SK-N-SH treated with all-trans-retinoic acid at 6 μM for 48 hours (cell line): ENCODE data around the gene TTLL13.

Source experiments
- ATAC-seq: fragments of 200-7000 bp; cut with Tn5 transposase; 3 replicates; pipeline ENCODE4 v1.9.1; 2020; ENCODE audit warnings: mild to moderate bottlenecking, moderate library complexity
- ARNTL ChIP-seq: fragments of 450-650 bp; formaldehyde crosslinking; IDR thresholded peaks from 2 replicates; pipeline ENCODE4 v1.5.0; 2020; ENCODE audit warnings: low read depth, mild to moderate bottlenecking, moderate library complexity, borderline replicate concordance
- CREB5 ChIP-seq: fragments of 250-450 bp; sonication (Bioruptor Pico); IDR thresholded peaks from 2 replicates; pipeline ENCODE4 v1.5.1; 2020; ENCODE audit warnings: low read depth, mild to moderate bottlenecking, moderate library complexity
- CSDC2 ChIP-seq: fragments of 250-450 bp; sonication (Bioruptor Pico); IDR thresholded peaks from 2 replicates; pipeline ENCODE4 v1.5.0; 2020; ENCODE audit warnings: mild to moderate bottlenecking, moderate library complexity
- CSRNP3 ChIP-seq: fragments of 250-450 bp; sonication (Bioruptor Pico); IDR thresholded peaks from 2 replicates; pipeline ENCODE4 v1.5.1; 2021; ENCODE audit warnings: mild to moderate bottlenecking, moderate library complexity
- ESRRG ChIP-seq: fragments of 250-450 bp; sonication (Bioruptor Pico); IDR thresholded peaks from 2 replicates; pipeline ENCODE4 v1.6.1; 2021; ENCODE audit warnings: mild to moderate bottlenecking
- GLIS3 ChIP-seq: fragments of 250-450 bp; sonication (Bioruptor Pico); IDR thresholded peaks from 2 replicates; pipeline ENCODE4 v1.5.0; 2020; ENCODE audit warnings: mild to moderate bottlenecking, moderate library complexity
- ISL1 ChIP-seq: fragments of 250-450 bp; sonication (Bioruptor Pico); IDR thresholded peaks from 2 replicates; pipeline ENCODE4 v2.1.2; 2022; ENCODE audit warnings: mild to moderate bottlenecking, moderate library complexity
- PATZ1 ChIP-seq: fragments of 250-450 bp; sonication (Bioruptor Pico); IDR thresholded peaks from 2 replicates; pipeline ENCODE4 v1.8.0; 2020; ENCODE audit warnings: mild to moderate bottlenecking, moderate library complexity, borderline replicate concordance
- POU6F1 ChIP-seq: fragments of 250-450 bp; sonication (Bioruptor Pico); IDR thresholded peaks from 2 replicates; pipeline ENCODE4 v1.8.0; 2021; ENCODE audit warnings: low read depth, mild to moderate bottlenecking, moderate library complexity, borderline replicate concordance
- PPARA ChIP-seq: fragments of 250-450 bp; sonication (Bioruptor Pico); IDR thresholded peaks from 2 replicates; pipeline ENCODE4 v1.5.0; 2020; ENCODE audit warnings: mild to moderate bottlenecking, borderline replicate concordance
- RARB ChIP-seq: fragments of 250-450 bp; sonication (Bioruptor Pico); IDR thresholded peaks from 2 replicates; pipeline ENCODE4 v1.8.0; 2021; ENCODE audit warnings: mild to moderate bottlenecking, moderate library complexity
- SNAI2 ChIP-seq: fragments of 250-450 bp; sonication (Bioruptor Pico); IDR thresholded peaks from 2 replicates; pipeline ENCODE4 v1.5.0; 2020; ENCODE audit warnings: mild to moderate bottlenecking, moderate library complexity
- TOX ChIP-seq: fragments of 250-450 bp; sonication (Bioruptor Pico); IDR thresholded peaks from 2 replicates; pipeline ENCODE4 v1.8.0; 2021; ENCODE audit warnings: mild to moderate bottlenecking, moderate library complexity, borderline replicate concordance
- TSHZ2 ChIP-seq: fragments of 250-450 bp; sonication (Bioruptor Pico); IDR thresholded peaks from 2 replicates; pipeline ENCODE4 v1.5.0; 2020; ENCODE audit warnings: mild to moderate bottlenecking, moderate library complexity
- ZC3H10 ChIP-seq: fragments of 250-450 bp; sonication (Bioruptor Pico); IDR thresholded peaks from 2 replicates; pipeline ENCODE4 v1.5.1; 2021; ENCODE audit warnings: mild to moderate bottlenecking, moderate library complexity
- ZFP3 ChIP-seq: fragments of 250-450 bp; sonication (Bioruptor Pico); IDR thresholded peaks from 2 replicates; pipeline ENCODE4 v1.5.0; 2020; ENCODE audit warnings: mild to moderate bottlenecking, moderate library complexity
- ZNF565 ChIP-seq: fragments of 450-650 bp; formaldehyde crosslinking; conservative IDR thresholded peaks from 2 replicates; pipeline ENCODE4 v1.5.0; 2020; ENCODE audit warnings: low read depth, mild to moderate bottlenecking, moderate library complexity
- ZNF70 ChIP-seq: fragments of 450-650 bp; formaldehyde crosslinking; IDR thresholded peaks from 2 replicates; pipeline ENCODE4 v1.5.0; 2020; ENCODE audit warnings: mild to moderate bottlenecking, moderate library complexity
- ZNF8 ChIP-seq: fragments of 450-650 bp; formaldehyde crosslinking; IDR thresholded peaks from 2 replicates; pipeline ENCODE4 v1.5.0; 2020; ENCODE audit warnings: mild to moderate bottlenecking, moderate library complexity

TTLL13 gene

GRCh38 chr15:90223441-90224165 lies 25.8 kb upstream of the TTLL13 start:
- TF ChIP-seq SNAI2 = no peak
- no peak for TF ChIP-seq ISL1 (CRISPR knock-in tag)
- TF ChIP-seq CSRNP3 (CRISPR knock-in tag) = no peak
- TF ChIP-seq ZFP3 = no peak
- TF ChIP-seq ZNF70 = no peak
- TF ChIP-seq TSHZ2 (CRISPR knock-in tag) = no peak
- TF ChIP-seq GLIS3 (CRISPR knock-in tag) = no peak
- TF ChIP-seq ZNF565 (CRISPR knock-in tag) = no peak
- TF ChIP-seq ESRRG (CRISPR knock-in tag) = no peak
- TF ChIP-seq TOX (CRISPR knock-in tag) = no peak
- no peak for TF ChIP-seq PPARA (CRISPR knock-in tag)
- TF ChIP-seq RARB (CRISPR knock-in tag) = no peak
- no peak for TF ChIP-seq ARNTL (CRISPR knock-in tag)
- no peak for TF ChIP-seq PATZ1 (CRISPR knock-in tag)
- TF ChIP-seq ZNF8 (CRISPR knock-in tag) = no peak
- no peak for TF ChIP-seq CSDC2
- no peak for TF ChIP-seq POU6F1 (CRISPR knock-in tag)
- no peak for TF ChIP-seq CREB5 (CRISPR knock-in tag)
- ATAC-seq = no peak

GRCh38 chr15:90225047-90225446 lies 24.3 kb upstream of the TTLL13 start:
- TF ChIP-seq ZNF70 (no peak), ZC3H10 (CRISPR knock-in tag) (no peak), ZNF565 (CRISPR knock-in tag) (no peak), CSDC2 (no peak), CSRNP3 (CRISPR knock-in tag) (no peak), ZNF8 (CRISPR knock-in tag) (no peak), ISL1 (CRISPR knock-in tag) (no peak), TSHZ2 (CRISPR knock-in tag) (no peak), ARNTL (CRISPR knock-in tag) (no peak), ESRRG (CRISPR knock-in tag) (no peak)
- ATAC-seq = no peak
